GM13977 (cell line): ENCODE data around the gene DNAH2.

Experiments used
- DNase-seq: peaks from one replicate; pipeline ENCODE4 v3.0.0; 2012; ENCODE audit warnings: low spot score
- in situ Hi-C: fragments of 300-500 bp; cut with MboI; formaldehyde crosslinking; loops from one replicate; pipeline ENCODE4 v1.12.0; 2022; ENCODE audit warnings: low sequenced_read_pairs, low pct_unique_long_range_greater_than_20kb, mixed read lengths, inconsistent platforms; ENCODE audit not compliant: unreplicated experiment
- TF ChIP-seq, protein P1 (sequence below): IDR thresholded peaks from 2 replicates; pipeline ENCODE4 v1.5.1; 2012; ENCODE audit warnings: mild to moderate bottlenecking, control low read depth; ENCODE audit not compliant: insufficient read depth; ENCODE audit errors: extremely low read depth, missing control alignments

DNAH2 gene

GRCh38 chr17:7687908-7688807 is 29.4 kb upstream of the DNAH2 start, which contains the start of gene WRAP53:
TSS of gene WRAP53 (plus strand) at chr17:7688477. CDS start at chr17:7688649, 172 bp downstream.
- peak; percentile 94 for DNase-seq
- TF ChIP-seq, protein P1, sequence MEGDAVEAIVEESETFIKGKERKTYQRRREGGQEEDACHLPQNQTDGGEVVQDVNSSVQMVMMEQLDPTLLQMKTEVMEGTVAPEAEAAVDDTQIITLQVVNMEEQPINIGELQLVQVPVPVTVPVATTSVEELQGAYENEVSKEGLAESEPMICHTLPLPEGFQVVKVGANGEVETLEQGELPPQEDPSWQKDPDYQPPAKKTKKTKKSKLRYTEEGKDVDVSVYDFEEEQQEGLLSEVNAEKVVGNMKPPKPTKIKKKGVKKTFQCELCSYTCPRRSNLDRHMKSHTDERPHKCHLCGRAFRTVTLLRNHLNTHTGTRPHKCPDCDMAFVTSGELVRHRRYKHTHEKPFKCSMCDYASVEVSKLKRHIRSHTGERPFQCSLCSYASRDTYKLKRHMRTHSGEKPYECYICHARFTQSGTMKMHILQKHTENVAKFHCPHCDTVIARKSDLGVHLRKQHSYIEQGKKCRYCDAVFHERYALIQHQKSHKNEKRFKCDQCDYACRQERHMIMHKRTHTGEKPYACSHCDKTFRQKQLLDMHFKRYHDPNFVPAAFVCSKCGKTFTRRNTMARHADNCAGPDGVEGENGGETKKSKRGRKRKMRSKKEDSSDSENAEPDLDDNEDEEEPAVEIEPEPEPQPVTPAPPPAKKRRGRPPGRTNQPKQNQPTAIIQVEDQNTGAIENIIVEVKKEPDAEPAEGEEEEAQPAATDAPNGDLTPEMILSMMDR, result peak; percentile 98
- in situ Hi-C loops, result no loop called here

GRCh38 chr17:7688808-7689316 is 28.7 kb upstream of the DNAH2 start:
- in situ Hi-C loops, result no loop called here
- TF ChIP-seq, protein P1, result no peak
- no peak for DNase-seq

GRCh38 chr17:7695586-7695985 is 22.0 kb upstream of the DNAH2 start:
- no peak for DNase-seq
- in situ Hi-C loops, result no loop called here
- TF ChIP-seq, protein P1, result no peak

DNA sequence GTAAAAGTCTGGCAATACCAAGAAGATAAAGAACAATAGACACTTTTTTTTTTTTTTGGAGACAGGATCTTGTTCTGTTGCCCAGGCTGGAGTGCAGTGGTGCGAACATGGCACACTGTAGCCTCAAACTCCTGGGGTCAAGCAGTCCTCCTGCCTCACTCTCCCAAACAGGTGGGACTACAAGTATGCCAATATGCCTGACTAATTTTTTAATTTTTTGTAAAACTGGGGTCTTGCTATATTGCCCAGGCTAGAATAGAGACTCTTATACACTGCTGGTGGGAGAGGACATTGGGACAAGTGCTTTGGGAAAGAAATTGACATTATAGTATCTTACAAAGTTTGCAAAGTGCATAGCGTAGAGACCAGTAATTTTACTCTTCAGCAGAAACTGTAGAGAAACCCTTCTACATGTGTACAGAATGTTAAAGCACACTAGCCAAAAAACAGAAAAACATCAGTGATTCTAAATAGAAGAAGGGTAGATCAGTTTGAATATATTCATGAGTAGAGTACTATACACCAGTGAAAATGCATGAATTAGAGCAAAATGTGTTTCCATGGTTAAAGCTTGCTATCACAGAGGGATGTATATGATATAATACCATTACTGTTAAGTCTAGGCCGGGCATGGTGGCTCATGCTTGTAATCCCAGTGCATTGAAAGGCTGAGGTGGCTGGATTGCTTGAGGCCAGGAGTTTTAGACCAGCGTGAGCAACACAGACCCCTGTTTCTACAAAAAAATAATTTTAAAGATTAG is 19.5 kb upstream of the DNAH2 start:
- in situ Hi-C loops, result no loop called here

DNA sequence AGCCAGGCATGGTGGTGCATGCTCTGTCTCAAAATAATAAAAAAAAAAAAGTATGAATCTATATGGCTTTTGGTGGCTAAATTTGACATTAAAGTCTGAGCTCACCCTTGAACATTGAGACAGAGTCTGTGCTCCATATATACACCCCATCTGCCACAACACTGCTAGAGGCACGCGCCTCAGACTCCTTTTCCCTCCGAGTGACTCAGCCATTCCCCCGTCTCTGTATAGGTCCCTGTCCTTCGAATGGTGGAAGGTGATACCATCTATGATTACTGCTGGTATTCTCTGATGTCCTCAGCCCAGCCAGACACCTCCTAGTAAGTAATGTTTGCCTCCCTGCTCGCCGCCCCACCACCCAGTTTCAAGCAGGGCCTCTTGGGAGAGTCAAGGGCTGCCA is 17.0 kb upstream of the DNAH2 start:
- TF ChIP-seq, protein P1, result no peak
- in situ Hi-C loops, result no loop called here
- no peak for DNase-seq

More for the DNA sequence above, 19.5 kb upstream of the DNAH2 start:
- DNase-seq, result no peak
- TF ChIP-seq, protein P1, result no peak

DNA sequence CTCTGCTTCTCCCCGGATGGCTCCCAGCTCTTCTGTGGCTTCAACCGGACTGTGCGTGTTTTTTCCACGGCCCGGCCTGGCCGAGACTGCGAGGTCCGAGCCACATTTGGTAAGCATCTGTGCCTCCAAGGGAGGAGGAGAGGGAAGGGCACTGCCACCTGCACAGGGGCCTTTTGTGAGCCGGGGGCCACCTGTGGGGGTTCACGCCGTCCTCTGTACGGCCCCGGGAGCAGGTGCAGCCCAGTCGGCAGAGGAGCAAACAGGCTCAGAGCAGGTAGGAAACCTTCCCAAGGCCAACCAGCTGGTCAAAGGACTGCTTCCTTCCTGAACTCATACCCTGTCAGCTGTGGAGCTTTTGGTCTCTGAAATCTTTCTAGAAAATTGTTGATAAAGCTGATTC is 15.9 kb upstream of the DNAH2 start:
- in situ Hi-C loops, result no loop called here
- TF ChIP-seq, protein P1, result no peak
- no peak for DNase-seq
